ENCODE measurements around the gene ACBD3. TPM values are rescaled to one million over a fixed set of nuclear protein-coding genes. Genes with fewer than 3 reads are reported as not detected.

ACBD3 gene
- total and polyA plus RNA-seq, 8 donors, result 5.9 to 24.4 (median 17.3) TPM

DNA sequence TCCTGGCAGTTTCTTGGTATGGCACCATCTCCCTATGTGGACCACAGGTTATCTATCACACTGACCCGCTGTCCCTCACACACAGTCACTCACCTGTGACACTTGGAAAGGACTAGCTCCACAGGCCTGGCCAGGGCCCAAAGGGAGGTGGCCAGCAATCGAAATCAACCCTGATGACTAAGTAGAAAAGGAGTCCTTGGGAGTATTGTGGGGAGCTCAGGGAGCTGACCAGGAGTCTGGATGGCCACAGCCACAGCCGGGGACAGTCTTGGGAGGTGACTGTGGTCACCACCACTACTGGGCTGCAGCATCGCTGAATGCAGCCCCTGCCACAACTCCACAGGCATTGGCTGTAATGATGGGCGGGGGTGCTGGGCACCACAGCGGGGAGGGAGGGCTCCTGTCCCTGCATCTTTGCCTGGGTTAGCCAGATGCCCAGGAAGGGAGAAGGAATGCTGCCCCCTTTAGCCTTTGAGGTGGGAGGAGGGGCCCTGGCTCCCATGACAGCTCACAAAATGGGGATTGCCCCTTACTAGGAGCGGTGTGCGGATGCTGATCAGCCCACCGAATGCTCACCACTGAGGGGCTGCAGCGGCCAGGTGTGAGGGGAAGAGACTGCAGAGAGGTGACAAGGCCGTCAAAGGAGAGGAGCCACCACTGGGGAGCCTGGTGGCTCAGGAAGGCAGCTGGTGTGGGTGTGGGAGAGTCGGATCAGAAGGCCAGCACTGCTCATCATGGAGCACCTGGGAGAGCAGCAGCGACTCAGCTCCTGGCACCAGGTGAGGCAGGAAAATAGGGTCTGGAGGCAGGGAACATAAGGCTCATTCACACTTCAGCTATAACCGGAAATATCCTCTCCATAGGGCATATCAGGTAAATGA, 62.7 kb downstream of the ACBD3 start:
- FAIRE-seq (no peak), DNase-seq (peak in 4 of 6 donors; percentile 47 to 66 (median 58)), ATAC-seq (peak in 1 of 4 donors; percentile 4)
- Histone ChIP-seq H3K4me1 (peaks cover 12 to 40% (median 16%) of the 10 kb centered on the region in 3 donors), H3K27me3 (no peaks in the 10 kb centered on the region), H3K27ac (peak overlapping the region in 2 of 4 donors; percentile 94 to 95), H3K4me3 (no peak overlapping the region), H3K36me3 (no peaks in the 10 kb centered on the region), H3K9me3 (no peaks in the 10 kb centered on the region)
- WGBS, 2 donors, result 79 to 81% methylated on average over 14 of the region's 14 CpGs
- no peak for TF ChIP-seq CTCF (IDR thresholded peaks at IDR 0.05)
- intact Hi-C loops (cut with DNase I), result loop anchor here in 2 of 3 donors (2.0 to 5.0 kb wide), 2 partner anchors 57 to 73 kb away; no protein-coding TSS in a partner anchor

DNA sequence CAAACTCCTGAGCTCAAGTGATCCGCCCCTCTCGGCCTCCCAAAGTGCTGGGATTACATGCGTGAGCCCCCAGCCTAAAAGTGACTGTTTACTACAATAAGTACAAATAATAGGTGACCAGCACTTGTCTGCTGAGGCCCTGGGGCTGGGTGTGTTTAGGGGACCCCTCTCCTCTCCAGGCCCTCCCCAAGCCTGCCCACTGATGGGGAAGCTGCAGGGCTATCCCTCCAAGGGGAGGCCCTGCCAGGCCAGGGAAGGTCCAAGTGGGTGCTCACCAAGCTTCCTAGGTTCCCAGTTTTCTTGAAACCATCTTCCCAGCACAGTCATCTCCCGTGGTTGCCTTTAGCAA, 63.4 kb downstream of the ACBD3 start:
- no peak for FAIRE-seq
- DNase-seq, result peak in 2 of 6 donors; percentile 48 to 56
- no peaks in the 10 kb centered on the region for H3K36me3 ChIP-seq
- WGBS, 2 donors, result 89 to 94% methylated on average over 4 of the region's 4 CpGs
- intact Hi-C loops (cut with DNase I), result loop anchor here in 1 of 3 donors (5.0 kb wide), 1 partner anchor 56 kb away; no protein-coding TSS in a partner anchor
- peaks cover 12 to 35% (median 12%) of the 10 kb centered on the region in 3 donors for H3K4me1 ChIP-seq
- no peaks in the 10 kb centered on the region for H3K9me3 ChIP-seq
- ATAC-seq, result no peak
- TF ChIP-seq CTCF (IDR thresholded peaks at IDR 0.05), result no peak
- peak overlapping the region in 1 of 4 donors; percentile 77 for H3K4me3 ChIP-seq
- no peaks in the 10 kb centered on the region for H3K27me3 ChIP-seq
- peak overlapping the region; percentile 75 to 95 (median 87) for H3K27ac ChIP-seq

GRCh38 chr1:226121587-226122400, 64.7 kb downstream of the ACBD3 start:
- peak; percentile 76 to 85 (median 80) for ATAC-seq
- H3K36me3 ChIP-seq, result no peaks in the 10 kb centered on the region
- peak overlapping the region; percentile 75 to 95 (median 87) for H3K27ac ChIP-seq
- H3K4me1 ChIP-seq, result peaks cover 2 to 27% (median 3%) of the 10 kb centered on the region in 3 donors
- H3K9me3 ChIP-seq, result no peaks in the 10 kb centered on the region
- TF ChIP-seq CTCF (IDR thresholded peaks at IDR 0.05), result peak; percentile 61 to 85 (median 74)
- no peaks in the 10 kb centered on the region for H3K27me3 ChIP-seq
- no peak for FAIRE-seq
- intact Hi-C loops (cut with DNase I), result loop anchor here in 1 of 3 donors (5.0 kb wide), 1 partner anchor 54 kb away; no protein-coding TSS in a partner anchor
- peak; percentile 56 to 94 (median 76) for DNase-seq
- WGBS, 2 donors, result 0 to 1% methylated on average over 24 to 104 of the region's 104 CpGs
- H3K4me3 ChIP-seq, result peak overlapping the region; percentile 41 to 80 (median 69)

GRCh38 chr1:226121049-226121586, 65.4 kb downstream of the ACBD3 start:
- Histone ChIP-seq H3K27me3 (no peaks in the 10 kb centered on the region), H3K4me3 (peak overlapping the region; percentile 41 to 80 (median 69)), H3K4me1 (peaks cover 0 to 23% (median 0%) of the 10 kb centered on the region in 3 donors), H3K9me3 (no peaks in the 10 kb centered on the region), H3K36me3 (no peaks in the 10 kb centered on the region), H3K27ac (peak overlapping the region in 3 of 4 donors; percentile 80 to 95 (median 94))
- DNase-seq (no peak), FAIRE-seq (no peak), ATAC-seq (no peak)
- intact Hi-C loops (cut with DNase I), result loop anchor here in 1 of 3 donors (5.0 kb wide), 1 partner anchor 54 kb away; no protein-coding TSS in a partner anchor
- TF ChIP-seq CTCF (IDR thresholded peaks at IDR 0.05), result no peak
- WGBS, 2 donors, result 14 to 15% methylated on average over 36 to 37 of the region's 37 CpGs

Measured in pancreas (tissue), 10 donors.